NOMO-1 treated with DMSO at 0.1 percent for 48 hours (cell line): ENCODE results near the gene ZNF408.

Experiments
- DNase-seq: peaks from one replicate; lab custom pipeline; 2025; ENCODE audit not compliant: unreplicated experiment; lab: John Stamatoyannopoulos, UW

ZNF408 gene

DNA sequence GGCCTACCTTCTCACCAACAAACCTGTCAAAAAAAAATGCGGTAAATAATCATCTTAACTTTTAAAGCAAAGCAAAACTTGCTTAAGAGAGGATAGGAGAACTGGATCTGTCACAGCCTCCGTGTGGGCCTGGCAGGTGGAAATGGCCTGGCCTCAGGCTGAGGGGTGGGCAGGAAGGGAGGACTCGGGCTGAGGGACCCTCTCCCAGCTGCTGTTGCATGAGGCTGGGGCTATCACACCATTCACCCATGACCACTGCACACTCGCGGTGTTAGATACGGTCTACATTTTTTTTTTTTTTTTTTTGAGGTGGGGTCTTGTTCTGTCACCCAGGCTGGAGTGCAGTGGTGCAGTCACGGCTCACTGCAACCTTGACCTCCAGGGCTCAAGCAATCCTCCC is 24.9 kb upstream of the ZNF408 start:
- DNase-seq, result no peak

GRCh38 chr11:46676436-46677158 is 24.2 kb upstream of the ZNF408 start:
- DNase-seq, result peak; percentile 66

DNA sequence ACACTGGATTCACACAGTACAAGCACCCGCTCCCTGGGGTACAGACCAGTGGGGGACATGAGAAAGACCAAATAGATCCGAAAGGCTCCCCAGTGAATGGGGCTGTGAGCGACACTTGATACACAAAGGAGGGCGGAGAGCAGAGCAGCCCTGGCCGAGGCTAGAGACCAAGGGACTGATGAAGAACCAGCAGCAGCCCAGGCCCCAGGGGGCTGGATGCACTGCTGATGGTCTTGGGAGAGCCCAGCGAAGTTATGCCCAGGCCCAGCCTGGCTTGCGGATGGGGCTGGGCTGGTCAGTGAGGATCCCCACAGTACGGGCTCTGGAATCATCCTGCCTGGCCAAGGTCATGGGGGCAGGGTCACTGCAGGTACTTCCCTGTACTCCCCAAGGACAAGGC is 23.7 kb upstream of the ZNF408 start:
- DNase-seq, result no peak

GRCh38 chr11:46677991-46678740 is 22.7 kb upstream of the ZNF408 start:
- DNase-seq, result no peak

- no peak for DNase-seq
Measured at GRCh38 chr11:46678741-46679130, 22.1 kb upstream of the ZNF408 start.

- DNase-seq, result no peak
Measured at GRCh38 chr11:46679241-46680163, 21.3 kb upstream of the ZNF408 start.

- no peak for DNase-seq
Measured at GRCh38 chr11:46680164-46680760, 20.6 kb upstream of the ZNF408 start.

GRCh38 chr11:46680815-46681214 is 20.0 kb upstream of the ZNF408 start:
- DNase-seq, result no peak

DNA sequence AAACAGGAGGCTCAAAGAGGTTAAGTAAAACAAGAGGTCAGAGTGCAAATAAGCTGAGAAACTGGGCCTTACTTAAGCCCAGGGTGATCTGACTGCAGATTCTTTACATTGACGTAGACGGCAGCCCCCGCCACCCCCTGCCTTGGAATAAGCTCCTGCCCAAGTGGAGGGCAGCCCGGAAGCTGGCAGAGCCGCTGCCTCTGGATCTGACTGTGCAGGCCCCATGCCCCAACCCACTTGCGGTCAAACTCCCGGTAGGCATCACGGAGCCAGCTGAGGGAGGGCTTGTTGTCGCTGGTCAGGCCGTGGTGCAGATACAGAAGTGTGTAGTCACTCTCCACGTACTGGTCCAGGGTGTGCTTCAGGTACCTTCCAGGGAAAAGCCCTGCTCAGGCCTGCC is 19.0 kb upstream of the ZNF408 start:
- DNase-seq, result no peak

DNA sequence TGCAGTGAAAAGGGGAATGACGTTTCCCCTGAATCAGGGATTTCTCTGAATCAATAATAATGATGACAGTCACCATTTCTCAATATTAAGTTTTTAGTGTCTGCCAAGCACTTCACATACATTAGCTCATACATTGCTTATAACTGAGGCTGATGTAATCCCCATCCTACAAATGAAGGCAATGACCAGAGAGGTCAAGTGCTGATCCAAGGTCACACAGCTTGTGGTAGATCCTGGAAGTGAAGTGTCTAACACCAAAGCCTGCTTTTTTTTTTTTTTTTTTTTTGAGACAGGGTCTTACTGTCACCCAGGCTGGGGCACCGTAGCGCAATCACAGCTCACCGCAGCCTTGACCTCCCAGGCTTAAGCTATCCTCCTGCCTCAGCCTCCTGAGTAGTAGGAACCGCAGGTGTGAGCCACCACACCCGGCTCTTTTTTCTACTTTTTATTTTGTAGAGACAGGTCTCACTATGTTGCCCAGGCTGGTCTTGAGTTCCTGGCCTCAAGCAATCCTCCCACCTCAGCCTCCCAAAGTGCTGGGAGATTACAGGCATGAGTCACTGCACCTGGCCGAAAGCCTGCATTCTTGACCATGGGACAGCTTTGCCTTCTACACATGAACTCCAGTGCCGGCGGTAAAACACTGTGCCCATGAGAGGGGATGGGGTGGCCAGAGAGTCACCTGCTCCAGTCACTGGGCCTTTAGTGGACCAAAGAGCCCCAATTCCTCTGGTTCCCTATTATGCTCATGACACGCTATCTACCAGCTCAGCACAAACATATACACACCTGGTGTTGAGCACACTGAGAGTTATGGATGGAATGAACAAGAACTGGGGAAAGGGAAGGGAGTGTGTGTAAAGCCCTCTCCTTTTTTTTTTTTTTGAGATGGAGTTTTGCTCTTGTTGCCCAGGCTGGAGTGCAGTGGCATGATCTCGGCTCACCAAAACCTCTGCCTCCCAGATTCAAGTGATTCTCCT is 17.8 kb upstream of the ZNF408 start:
- DNase-seq, result no peak

DNA sequence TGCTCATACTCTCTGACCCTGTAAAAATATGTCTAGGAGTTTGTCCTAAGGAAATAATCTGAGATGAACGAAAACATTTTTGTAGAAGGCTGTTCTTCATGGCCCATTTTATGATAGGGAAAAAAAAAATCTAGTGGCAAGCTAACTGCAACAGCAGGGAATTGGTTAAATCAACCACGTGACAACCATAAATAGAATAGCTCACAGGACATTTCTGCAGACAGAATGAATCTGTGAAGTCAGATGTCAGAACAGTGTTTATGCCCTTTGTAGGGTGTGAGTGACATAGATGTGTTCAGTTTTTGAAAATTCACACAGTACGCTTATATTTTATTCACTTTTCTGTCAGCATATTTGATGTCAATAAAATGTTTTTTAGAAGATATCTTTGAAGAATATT is 16.5 kb upstream of the ZNF408 start:
- no peak for DNase-seq

DNA sequence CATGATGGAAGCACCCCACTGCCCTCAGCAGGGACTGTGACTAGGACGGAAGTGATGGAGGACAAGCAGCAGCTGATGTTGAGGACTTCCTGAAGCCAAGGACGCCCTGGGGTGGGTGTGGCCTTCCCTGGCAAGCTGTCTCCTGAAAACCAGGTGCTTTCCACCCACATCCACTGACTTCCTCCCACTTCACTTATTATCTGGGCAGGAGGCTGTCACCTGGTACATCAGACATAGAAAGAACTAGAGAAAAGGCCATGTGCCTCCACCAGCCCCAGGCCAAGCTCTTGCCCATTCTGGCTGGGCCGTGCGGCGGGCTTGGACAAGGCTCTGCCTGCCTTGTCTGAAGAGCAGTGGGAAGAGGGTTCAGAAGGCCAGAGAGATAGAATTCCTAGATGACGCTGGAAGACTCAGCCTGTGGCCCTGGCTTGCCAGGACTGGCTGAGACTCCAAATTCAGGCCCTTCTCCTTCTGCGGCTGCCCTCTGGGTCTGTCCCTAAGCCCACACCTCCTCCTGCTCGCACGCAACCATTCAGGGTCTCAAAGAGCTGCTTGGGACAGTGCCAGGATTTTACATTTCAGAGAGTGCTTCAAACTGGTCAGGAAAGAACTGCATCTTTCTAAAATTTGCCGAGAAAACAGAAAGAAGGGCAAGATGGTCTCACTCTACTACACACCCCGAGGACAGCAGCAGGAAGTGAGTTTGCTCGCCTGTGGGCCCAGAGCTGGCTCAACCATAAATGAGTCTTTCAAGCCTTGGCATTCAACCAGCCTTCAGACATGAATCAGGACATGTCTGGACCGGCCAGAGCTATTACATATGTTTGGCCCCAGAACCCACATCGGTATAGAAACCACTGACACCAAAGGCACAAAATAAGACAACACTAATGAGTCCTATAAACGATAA is 13.7 kb upstream of the ZNF408 start:
- no peak for DNase-seq

DNA sequence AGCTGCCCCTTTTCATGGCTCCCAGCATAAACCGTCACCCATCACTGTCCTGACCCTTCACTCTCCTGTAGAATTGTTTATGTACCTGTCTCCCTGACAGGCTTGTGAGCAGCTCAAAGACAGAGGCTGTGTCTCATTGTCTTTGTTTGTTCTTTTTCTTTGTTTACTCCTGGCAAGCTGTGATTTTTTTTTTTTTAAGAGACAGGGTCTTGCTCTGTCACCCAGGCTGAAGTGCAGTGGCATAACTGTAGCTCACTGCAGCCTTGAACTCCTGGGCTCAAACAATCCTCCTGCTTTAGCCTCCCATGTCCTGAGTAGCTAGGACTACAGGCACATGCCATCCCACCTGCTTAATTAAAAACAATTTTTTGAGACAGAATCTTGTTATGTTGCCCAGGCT is 10.1 kb upstream of the ZNF408 start:
- DNase-seq, result no peak

GRCh38 chr11:46692450-46692849 is 8.4 kb upstream of the ZNF408 start:
- no peak for DNase-seq

GRCh38 chr11:46693597-46694012 is 7.2 kb upstream of the ZNF408 start:
- DNase-seq, result no peak

- no peak for DNase-seq
Measured at GRCh38 chr11:46694072-46694471, 6.8 kb upstream of the ZNF408 start.

DNA sequence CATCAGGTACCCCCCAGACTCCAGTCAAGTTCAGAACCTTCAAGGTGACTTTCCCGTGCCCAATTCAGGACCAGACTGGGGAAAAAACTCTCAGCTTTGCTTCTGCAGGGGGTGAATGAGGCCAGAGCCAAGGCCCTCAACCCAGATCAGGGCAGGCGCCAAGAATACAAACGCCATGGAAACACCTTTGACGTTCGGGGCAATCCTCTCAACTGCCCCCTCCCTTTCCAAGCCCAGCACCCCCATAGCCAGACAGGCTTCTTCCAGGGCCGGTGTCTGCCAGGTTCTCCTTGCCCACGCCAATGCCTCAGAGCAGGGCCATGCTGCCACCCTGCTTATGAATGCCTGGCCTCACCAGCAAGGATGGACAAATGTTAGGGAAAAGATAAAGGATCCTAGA is 6.2 kb upstream of the ZNF408 start:
- DNase-seq, result no peak

DNA sequence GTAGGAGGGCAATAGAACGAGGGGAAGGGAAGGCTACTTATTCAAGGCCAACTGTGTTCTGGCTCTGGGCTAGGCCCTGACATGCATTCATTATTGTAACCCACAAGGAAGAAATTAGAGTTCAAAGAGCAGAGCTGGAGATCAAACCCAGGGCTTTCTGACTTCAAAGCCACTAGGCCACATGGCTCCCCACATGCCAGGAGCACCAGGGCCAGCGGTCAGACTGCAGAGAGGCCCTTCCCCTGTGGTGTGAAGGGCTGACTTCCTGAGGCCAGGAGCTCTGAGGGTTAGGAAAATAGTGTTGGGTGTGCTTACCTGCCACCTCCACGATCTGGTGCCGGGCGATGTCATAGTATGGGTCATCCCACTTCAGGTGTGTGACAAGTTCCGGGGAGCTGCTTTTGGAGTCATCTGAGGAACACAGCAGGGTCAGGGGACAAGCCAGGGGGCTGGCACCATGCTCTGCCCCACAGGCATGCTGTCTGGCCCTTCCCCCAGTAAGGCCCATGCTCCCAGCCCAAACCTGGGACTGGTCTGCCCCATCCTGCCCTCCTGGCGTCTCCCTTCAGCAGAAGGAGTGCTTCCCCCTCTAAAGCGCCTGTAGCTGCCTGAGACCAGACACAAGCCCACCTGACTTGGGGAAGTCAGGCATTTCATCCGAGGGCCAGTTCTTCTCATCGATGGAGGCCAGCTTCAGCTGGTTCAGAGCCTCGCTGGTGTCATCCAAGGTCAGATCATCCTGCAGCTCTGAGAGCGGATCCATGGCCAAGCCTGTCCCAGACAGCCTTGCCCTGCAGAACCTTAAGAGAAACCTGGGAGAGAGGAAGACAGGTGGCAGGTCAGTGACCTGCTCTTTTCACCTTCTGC is 5.3 kb upstream of the ZNF408 start:
- no peak for DNase-seq
